ENCODE measurements around the gene FBXO10.

FBXO10 gene

DNA sequence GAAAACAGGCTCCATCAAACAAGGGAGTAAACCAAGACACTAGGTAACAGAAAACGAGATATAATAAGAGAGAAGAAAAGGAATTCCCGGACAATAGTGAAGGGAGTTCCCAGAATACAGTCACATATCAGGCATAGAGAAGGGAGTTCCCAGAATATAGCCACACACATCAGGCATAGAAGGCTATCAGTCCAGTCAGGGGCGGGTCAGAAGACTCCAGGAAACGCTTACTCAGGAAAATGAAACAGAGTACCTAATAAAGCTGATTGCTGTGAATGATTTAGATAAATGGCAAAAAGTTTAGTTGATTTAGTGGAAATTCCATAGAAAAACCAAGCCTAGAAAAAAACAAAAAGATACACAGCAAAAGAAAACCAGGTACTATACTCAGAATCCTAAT lies 11.3 kb upstream of the FBXO10 start:
- no peak for DNase-seq

DNA sequence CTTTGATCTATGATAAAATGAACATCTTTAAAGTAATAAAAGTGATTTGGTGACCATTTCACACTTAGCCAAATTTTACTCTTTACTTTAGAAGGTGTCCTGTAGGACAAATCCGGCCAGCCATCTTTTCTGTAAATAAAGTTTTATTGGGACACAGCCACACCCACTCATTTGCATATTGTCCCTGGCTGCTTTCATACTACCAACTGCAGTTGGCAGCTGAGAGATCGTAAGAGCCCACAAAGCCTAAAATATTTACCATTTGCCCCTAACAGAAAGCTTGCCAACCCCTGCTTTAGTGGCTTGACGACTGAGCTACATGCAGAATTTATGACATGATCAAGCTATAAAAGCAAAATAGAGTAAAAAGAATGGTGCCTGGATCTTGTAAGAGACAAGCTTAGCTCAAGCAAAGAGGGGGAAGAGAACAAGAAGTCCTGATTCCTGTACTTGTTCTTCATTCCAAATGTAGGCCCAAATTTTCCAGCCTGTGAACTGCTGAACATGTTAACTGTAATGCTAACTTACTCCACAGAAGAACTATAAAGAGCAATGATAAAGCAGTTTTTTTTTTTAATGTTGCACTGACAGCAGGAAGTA lies 7.4 kb upstream of the FBXO10 start:
- DNase-seq: no peak

DNA sequence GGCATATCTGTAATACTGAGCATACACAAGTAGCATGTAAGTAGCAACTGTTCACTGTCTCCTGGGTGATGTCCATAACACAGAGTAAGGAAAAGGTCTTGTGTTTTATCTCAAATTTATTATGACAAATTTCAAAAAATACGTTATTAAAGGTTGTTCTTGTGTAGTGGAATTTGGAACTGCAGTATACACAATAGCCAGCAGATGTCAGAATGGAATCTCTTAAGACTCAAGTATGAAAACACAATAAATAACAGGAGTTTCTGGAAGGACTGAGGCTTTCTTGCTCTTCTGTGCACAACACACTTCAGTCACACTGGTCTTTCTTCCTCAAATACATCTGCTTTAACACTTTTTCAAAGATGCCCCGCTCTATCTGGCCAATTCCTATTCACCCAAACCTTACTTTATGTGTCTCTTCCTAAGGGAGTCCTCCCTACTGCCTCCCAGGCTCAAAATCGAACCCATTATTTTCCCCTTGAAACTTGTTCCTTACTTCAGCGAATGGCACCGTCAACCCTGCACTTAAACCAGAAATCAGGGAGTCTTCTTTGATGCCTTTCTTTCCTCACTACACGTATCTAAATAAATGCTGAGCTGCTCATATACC lies 6.5 kb upstream of the FBXO10 start:
- DNase-seq: no peak

GRCh38 chr9:37575511-37575914 lies 667 bp downstream of the FBXO10 start:
- no peak for DNase-seq

GRCh38 chr9:37575001-37575400 lies 1.2 kb downstream of the FBXO10 start:
- DNase-seq: no peak

DNA sequence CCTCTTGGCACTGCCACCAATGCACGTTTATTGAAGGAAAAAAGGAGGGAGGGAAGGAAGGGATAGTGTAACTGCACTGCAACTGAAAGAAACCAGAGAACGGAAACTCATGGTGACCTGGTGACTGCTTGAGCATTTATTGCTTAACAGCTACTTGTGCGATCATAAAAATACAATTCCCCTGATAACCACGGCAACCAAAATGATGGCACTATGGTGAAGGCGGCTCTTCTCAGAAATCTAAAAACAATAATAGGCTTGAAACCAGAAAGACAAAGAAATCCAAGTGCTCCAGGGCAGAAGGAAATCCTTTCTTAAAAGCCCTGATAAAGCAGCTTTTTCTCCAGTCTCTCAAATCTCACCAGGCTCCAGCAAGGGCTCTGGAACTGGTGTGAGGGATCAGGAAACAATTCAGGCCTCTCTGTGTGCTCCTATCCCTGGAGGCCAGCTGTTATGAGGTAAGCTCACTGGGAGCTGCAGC lies 1.9 kb downstream of the FBXO10 start:
- no peak for DNase-seq

- DNase-seq: no peak
Measured at GRCh38 chr9:37571282-37571681, 4.9 kb downstream of the FBXO10 start.

- DNase-seq: no peak
Measured at GRCh38 chr9:37566716-37567115, 9.5 kb downstream of the FBXO10 start.

GRCh38 chr9:37565661-37566618 lies 10.2 kb downstream of the FBXO10 start:
- DNase-seq: no peak

GRCh38 chr9:37564916-37565315 lies 11.3 kb downstream of the FBXO10 start:
- DNase-seq: no peak

GRCh38 chr9:37563806-37564513 lies 12.2 kb downstream of the FBXO10 start:
- DNase-seq: no peak

GRCh38 chr9:37562826-37563225 lies 13.4 kb downstream of the FBXO10 start:
- DNase-seq: no peak

DNA sequence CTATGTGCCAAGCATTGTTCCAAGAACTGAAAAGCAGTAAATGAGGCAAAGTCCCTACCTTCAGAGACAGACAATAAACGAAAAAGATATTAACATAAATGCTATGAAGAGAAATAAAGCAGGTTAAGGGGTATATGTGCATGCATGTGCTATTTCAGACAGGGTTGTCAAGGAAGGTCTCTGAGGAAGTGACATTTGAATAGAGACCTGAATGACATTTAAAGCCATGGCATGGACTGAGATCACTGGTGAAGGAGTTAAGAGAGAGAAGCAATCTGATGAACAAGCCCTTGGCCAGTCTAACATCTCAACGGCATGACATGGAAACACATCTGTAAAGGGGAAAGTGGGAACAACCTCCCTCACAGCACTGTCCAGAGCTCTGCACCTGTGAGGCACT lies 14.5 kb downstream of the FBXO10 start:
- no peak for DNase-seq

DNA sequence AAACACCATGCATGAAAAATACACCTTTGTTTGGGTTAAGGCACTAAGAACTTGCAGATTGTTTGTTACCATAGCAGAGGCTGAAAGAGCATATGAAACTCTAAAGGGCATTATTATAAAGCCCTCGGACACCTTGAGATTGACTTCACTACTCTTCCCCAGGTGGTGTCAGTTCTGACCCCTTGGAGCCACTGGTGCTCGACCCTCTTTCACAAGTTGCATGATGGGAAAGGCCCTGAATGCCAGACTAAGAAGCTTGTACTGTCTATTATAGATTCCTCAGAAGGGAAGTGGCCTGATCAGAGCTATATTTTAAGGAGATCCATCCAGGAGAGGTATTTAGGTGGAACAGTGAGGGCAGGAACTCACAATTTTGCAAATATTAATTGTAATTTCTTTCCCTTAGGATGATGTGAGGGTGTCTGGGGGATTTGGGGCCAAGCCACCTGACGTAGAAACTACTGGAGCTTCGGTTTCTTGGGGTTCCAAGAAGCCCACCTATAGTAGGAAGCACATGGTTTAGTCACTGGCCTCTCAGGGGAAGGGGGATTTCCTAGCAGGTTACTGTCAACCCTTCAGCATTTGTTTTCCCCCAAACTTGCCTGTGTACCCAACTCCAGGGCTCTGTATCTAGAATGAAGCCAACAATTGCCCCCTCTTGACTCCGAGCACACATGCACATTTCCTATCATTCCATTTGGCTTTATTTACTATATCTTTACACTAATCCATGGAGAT lies 16.2 kb downstream of the FBXO10 start:
- no peak for DNase-seq

- no peak for DNase-seq
Measured at GRCh38 chr9:37559125-37559524, 17.1 kb downstream of the FBXO10 start.

DNA sequence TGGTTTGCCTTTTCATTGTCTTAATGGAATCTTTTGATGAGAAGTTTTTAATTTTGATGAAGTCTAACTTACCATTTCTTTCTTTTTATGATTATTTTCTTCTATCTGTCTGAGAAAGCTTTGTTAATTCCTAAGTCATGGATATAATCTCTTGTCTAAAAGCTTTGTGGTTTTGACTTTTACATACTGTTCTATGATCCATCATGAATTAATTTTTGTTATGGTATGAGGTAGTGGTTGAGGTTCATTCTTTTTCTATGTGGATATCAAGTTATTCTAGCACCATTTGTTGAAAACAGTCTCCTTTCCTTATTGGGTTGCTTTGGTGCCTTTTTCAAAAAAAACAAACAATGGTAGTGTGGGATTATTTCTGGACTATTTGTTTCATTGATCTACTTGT lies 20.4 kb downstream of the FBXO10 start:
- DNase-seq: no peak

- no peak for DNase-seq
Measured at GRCh38 chr9:37554318-37554717, 21.9 kb downstream of the FBXO10 start.

DNA sequence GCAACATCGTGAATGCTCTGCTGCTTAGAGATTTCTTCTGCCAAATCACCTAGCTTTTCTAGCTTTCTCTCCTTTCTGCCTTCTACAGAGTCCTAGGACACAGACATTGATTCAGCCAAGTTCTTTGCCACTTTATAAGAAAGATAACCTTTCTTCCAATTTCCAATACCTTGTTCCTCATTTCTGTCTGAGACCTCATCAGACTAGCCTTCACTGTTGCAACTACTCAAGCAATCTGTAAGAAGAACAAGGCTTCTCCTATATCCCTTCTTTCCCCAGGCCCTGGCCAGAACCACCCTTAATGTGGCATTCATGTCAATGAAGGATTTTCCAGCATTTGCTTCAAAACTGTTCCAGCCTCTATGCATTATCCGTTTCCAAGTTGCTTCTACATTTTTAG lies 24.3 kb downstream of the FBXO10 start:
- DNase-seq: no peak

- no peak for DNase-seq
Measured at GRCh38 chr9:37551468-37551867, 24.7 kb downstream of the FBXO10 start.

DNA sequence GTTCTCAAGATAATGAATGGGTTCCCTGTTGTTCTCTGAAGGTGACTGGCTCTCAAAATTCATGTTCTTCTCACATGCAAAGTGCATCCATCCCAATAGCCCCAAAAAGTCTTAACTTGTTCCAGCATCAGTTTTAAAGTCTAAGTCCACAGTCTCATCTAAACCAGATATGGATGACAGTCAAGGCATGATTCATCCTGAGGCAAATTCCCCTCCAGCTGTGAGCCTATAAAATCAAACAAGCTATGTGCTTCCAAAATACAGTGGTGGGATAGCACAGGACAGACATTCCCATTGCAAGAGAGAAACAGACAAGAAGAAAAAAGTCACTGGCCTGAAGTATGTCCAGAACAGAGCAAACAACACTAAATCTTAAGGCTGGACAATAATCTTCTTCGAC lies 25.4 kb downstream of the FBXO10 start:
- DNase-seq: no peak

GRCh38 chr9:37549527-37549926 lies 26.7 kb downstream of the FBXO10 start:
- DNase-seq: no peak

DNA sequence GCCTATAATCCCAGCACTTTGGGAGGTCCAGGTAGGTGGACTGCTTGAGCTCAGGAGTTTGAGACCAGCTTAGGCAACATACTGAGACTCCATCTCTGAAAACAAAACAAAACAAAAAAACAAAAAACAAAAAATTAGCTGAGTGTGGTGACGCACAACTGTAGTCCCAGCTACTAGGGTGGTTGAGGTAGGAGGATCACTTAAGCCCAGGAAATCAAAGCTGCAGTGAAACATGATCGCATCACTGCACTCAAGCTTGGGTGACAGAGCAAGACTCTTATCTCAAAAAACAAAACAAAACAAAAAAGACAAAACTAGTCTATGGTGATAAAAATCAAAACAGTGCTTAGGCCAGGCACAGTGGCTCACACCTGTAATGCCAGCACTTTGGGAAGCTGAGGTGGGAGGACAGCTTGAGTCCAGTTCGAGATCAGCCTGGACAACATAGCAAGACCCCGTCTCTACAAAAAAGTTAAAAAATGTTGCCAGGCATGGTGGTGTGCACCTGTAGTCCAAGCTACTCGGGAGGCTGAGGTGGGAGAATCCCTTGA lies 28.8 kb downstream of the FBXO10 start:
- no peak for DNase-seq

Data from stimulated activated CD4-positive, alpha-beta T cell treated with anti-CD3 and anti-CD28 coated beads, Interleukin-2, amount 100 ng/mL, for 24 hours (primary cell).